Activated CD4-positive, alpha-beta T cell treated with anti-CD3 and anti-CD28 coated beads for 24 hours (primary cell): ENCODE measurements around the gene C19orf47.
"Not testable (repeated sequence)": the region's sequence is repeated elsewhere in the genome, so short reads cannot be mapped to it uniquely, and the experiment has no call there.

ENCODE experiments used
- DNase-seq, 2 donors: peaks; one replicate each; pipeline ENCODE4 v3.0.0-alpha.2; 2020; ENCODE audit warnings: low read depth in 2 of 2

The C19orf47 gene

DNA sequence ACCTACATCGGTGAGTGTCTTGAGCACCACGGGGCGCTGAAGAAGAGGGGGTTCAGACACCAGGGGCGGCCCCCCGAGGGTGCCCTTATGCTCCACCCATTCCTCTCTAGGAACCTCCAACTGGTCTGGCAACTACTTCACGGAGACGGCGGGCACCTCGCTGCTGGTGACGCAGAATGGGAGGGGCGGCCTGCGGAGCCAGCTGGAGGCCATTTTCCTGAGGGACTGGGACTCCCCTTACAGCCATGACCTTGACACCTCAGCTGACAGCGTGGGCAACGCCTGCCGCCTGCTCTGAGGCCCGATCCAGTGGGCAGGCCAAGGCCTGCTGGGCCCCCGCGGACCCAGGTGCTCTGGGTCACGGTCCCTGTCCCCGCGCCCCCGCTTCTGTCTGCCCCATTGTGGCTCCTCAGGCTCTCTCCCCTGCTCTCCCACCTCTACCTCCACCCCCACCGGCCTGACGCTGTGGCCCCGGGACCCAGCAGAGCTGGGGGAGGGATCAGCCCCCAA is 29.7 kb upstream of the C19orf47 start:
- no peak for DNase-seq

DNA sequence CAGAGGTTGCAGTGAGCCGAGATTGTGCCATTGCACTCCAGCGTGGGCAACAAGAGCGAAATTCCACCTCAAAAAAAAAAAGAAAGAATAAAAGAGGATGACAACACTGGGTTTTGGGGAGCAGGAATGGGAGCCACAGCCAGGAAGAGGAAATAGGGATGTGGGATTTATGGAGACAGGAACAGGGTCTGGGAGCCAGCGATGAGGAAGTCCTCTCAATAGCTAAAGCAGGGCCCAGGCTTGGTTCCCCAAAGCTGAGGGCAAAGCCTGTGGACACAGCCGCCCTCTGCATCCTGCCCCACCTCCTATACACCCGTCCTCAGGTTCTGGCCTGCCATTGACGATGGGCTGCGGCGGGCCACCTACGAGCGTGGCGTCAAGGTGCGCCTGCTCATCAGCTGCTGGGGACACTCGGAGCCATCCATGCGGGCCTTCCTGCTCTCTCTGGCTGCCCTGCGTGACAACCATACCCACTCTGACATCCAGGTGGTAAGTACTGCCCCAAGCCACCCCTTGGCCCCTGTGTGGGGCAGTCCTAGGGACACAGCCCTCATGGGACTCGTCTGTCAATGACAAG is 28.2 kb upstream of the C19orf47 start:
- DNase-seq, result no peak

DNA sequence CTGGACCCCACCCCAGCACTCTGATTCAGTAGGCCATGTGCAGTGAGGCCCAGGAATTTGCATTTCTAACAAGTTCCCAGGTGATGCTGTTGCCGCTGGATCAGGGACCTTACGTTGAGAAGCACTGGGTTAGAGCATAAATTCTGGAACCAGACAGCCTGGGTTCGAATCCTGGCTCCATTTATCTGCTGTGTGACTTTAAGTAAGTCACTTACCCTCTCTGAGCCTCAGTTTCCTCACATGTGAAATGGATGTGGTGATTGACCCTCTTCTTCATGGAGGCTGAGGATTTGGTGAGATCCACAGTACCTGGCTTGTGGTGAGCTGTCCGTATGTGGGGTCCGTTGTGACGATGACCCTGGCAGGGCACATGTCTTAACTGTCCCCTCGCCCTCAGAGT is 25.9 kb upstream of the C19orf47 start:
- no peak for DNase-seq

DNA sequence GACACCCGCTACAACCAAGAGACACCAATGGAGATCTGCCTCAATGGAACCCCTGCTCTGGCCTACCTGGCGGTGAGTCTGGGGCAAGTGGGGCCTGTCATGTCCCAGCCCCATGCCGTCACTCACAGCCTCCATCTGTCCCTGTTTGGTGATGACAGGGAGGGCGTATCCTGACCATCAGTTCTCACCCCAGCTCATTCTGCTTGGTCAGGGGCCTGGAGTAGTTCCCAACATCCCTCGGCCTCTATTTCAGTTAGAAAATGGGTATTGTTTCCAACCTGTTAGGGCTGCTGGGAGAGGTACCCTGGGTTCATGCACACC is 23.6 kb upstream of the C19orf47 start:
- no peak for DNase-seq

DNA sequence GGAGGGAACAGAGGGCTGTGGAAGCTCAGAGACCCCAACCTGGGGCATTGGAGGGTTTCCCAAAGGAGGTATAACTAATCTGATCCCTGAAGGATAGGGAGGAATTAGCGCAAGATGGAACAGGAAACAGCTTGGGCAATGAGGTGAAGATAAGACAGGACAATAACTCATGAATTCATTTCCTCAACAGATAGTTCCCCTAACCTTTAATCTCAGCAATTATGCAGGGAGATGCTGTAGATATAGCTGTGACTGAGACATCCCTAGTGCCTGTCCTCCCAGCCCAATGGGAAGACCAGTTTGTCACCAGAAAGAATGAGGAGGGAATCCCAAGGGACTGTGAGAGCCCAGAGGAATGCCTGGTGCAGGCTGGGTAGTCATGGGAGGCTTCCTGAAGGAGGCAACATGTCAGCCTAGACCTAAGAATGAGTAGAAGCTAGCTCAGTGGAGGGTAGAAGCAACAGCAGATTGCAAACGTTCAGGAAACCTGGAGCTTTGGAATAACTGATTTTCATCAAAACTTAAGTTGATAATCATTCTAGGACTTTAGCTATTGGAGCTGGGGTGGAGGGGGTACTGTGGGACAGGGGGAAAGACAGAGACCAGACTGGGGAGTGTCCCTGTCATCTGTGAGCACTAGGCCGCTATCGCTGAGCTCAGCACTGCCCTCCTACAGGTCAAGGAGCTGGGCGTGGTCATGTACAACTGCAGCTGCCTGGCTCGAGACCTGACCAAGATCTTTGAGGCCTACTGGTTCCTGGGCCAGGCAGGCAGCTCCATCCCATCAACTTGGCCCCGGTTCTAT is 23.0 kb upstream of the C19orf47 start:
- no peak for DNase-seq

DNA sequence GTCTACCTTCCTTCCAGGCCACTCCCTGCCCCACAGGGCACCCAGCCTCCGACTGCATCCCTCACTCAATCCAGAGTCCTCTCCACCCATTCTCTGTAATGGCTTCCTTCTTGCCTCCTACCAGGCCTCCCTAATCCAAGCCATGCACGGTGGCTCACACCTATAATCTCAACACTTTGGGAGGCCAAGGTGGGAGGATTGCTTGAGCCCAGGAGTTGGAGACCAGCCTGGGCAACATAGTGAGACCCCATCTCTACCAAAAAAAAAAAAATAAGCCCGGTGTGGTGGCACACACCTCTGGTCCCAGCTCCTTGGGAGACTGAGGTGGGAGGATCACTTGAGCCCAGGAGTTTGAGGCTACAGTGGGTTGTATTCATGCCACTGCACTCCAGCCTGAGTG is 22.1 kb upstream of the C19orf47 start:
- DNase-seq, result not testable (repeated sequence)

DNA sequence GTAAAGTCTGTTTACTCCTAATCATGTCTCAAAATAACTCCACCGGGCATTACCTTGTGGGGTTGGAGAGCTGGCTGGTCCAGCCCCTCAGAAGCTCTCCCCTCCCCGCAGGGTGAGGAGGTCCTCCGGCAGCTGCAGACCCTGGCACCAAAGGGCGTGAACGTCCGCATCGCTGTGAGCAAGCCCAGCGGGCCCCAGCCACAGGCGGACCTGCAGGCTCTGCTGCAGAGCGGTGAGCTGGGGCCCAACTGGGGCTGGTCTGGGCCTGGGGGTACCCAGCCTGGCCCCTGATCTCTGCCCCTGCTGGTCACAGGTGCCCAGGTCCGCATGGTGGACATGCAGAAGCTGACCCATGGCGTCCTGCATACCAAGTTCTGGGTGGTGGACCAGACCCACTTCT is 21.6 kb upstream of the C19orf47 start:
- DNase-seq, result no peak

DNA sequence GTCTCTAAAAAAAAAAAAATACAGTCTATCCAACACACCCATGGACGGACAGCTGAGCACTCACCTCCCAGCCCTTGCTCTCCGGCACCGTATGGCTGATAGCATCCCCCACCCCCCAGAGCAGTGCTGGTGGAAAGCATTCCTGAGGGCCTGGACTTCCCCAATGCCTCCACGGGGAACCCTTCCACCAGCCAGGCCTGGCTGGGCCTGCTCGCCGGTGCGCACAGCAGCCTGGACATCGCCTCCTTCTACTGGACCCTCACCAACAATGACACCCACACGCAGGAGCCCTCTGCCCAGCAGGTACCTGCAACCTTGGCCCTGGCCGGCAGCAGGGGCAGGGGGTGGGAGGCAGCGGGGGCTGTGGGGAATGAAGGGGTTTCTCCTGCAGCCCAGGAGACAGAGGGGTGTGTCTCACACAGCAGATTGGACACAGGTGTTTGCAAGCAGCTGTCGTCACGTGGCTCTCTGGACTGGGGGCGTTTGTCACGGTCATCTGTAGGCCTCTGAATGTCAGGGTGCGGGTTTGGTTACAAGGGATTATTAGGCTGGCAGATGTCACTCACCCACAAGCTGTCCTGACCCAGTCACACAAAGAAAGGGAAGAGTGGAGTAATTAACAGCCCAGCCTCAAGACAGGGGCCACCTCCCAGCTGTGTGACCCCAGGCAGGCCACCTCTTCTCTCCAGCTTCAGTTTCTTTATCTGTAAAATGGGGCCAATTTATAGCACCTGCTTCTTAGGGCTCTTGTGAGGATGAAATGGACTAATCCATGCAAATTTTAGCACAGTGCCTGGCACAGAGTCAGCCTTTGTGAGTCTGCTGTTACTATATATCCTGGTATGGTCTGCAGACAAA is 19.6 kb upstream of the C19orf47 start:
- no peak for DNase-seq

DNA sequence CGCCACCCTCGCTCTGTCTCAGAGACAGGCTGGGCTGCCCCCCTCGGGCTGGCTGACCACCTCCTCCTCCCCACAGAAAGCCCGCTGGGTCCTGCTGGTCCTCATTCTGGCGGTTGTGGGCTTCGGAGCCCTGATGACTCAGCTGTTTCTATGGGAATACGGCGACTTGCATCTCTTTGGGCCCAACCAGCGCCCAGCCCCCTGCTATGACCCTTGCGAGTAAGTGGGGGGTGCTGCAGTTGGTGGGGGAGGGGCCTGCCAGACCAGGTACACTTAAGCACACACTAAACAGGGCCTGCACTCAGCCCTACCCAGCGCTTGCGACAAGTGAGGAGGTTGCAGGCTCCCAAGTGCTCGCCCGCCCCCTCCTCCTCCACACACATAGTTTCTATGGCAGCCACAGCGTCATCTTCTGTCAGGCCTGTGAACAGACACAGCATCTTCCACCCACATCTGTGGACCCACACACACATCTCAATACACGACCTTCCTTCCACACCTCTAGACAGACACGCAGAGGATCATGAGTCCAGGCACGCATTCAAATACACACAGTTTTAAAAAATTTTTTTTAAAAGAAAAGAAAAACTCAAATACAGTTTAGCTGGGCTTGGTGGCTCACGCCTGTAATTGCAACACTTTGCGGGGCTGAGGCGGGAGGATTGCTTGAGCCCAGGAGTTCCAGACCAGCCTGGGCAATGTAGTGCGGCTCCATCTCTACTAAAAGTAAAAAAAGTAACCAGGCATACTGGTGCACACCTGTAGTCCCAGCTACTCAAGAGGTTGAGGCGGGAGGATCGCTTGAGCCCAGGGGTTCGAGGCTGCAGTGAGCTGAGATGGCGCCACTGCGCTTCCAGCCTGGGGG is 18.7 kb upstream of the C19orf47 start:
- no peak for DNase-seq

DNA sequence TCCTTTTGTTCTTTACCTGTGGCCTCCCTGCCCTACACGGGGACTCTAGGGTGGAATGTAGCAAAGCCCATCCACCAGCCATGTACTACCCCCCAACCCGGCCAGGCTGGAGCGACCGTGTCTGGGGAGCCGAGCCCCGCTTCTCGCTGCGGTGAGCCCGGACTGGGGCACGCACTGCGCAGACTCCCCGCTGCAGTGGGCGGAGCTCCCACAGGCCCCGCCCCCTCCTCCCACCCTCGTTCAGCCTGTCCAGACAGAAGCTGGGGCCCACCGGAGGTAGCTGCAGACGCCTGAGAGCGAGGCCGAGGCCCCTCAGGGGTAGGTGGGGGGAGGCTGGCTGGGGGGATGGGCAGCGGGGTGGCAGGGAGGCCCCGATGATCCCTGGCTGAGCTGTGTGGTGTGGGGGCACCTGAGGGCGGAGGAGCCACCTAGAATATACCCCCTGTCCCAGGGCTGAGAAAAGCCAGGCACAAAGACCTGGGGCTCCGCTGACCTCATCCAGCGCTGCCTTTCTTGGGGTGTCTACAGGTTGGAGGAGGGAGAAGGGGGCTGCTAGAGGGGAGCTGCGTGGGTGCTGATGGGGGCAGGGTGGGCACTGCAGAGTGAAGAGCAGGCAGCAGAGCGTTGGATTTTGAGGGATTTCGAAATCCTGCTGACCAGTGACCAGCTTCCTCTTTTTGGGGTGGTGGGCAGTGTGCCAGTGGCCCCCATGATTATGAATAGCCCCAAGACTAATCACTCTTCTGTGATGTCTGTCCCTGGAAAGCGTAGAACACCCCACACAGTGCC is 17.6 kb upstream of the C19orf47 start:
- peak; percentile 39 to 55 for DNase-seq

DNA sequence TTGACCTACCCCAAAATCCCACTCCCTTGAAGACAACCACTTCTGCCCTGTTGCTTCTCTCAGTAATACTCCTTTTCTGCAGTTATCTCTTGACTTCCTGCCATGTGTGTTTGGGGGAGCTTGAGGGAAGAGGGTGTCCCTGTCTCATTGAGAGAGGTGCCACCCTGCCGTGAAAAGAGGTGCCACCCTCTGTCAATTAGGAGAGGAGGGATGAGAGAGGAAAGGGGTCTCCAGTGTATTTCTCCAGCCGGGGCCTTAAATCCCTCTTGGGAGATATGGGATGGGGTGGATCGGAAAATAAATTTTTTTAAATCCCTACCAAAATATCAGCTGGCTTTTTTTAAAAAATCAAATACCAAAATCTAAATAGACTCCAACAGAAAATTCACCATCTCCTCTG is 16.8 kb upstream of the C19orf47 start:
- DNase-seq, result no peak

DNA sequence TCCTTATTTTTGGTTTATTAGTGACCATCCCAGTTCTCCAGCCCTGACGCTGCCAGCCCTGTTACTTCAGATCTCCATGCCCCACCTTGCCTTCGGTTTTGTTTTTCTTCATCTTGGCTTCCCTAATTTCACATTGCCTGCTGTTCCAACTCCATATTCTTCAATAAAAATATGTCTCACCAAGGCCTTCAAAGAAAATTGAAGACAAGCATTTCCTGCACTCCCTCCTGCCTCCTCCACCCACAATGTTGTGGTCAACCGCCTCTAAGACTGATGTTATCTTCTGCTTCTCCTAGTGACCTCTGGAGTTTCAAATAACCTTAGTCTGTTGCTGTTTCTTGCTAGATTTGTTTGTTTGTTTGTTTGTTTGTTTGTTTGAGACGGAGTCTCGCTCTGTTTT is 14.9 kb upstream of the C19orf47 start:
- no peak for DNase-seq

DNA sequence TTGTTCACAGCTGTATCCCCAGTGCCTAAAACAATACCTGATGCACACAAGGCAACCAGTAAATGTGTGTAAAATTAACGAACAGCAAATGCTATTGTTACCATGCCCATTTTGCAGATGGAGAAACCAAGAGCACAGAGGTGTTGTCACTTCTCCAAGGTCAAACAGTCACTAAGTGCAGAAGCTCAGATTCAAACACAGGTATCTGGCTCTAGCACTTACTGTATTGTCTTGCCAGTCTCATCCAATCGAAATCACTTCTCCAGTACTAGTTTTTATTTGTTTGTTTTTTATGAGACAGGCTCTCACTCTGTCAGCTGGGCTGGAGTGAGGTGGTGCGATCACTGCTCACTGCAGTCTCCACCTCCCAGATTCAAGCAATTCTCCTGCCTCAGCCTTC is 14.0 kb upstream of the C19orf47 start:
- DNase-seq, result no peak

DNA sequence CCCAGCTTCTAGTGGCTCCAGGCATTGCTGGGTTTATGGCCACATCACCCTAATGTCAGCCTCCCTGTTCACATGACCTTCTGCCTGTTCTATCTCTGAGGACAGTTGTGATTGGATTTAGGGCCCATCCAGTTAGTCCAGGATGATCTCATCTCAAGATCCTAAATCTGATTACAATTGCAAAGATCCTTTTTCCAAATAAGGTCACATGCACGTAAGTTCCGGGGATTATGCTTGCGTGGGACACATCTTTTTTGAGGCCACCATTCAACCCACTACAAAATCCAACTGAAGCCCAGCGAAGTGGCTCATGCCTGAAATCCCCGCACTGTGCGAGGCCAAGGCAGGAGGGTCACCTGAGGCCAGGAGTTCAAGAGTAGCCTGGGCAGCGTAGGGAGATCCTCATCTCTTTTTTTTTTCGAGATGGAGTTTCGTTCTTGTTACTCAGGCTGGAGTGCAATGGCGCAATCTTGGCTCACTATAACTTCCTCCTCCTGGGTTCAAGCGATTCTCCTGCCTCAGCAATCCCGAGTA is 12.6 kb upstream of the C19orf47 start:
- no peak for DNase-seq

DNA sequence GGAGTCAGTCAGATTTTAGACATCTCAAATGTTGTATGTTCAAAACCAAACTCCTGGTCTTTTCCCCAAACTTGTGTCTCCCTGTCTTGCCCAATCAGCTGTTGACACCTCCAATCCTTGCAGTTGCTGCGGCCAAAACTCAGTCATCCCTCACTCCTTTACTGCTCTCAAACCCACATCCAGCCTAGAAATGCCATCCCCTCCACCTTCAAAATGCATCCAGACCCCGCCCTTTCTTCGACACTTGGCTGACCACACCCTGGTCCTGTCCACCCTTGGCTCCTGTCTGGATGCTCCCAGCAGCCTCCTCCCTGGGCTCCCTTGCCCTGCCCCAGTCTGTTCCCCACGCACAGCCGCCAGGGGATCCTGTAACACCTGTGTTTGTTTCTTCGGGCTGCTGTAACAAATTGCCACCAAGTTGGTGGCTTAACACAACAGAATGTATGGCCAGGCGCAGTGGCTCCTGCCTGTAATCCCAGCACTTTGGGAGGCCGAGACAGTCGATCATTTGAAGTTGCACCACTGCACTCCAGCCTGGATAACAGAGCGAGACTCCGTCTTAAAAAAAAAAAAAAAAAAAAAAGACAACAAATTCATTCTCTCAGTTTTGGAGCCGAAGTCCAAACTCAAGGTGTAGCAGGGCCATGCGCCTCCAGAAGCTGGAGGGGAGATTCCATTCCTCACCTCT is 12.0 kb upstream of the C19orf47 start:
- DNase-seq, result no peak

DNA sequence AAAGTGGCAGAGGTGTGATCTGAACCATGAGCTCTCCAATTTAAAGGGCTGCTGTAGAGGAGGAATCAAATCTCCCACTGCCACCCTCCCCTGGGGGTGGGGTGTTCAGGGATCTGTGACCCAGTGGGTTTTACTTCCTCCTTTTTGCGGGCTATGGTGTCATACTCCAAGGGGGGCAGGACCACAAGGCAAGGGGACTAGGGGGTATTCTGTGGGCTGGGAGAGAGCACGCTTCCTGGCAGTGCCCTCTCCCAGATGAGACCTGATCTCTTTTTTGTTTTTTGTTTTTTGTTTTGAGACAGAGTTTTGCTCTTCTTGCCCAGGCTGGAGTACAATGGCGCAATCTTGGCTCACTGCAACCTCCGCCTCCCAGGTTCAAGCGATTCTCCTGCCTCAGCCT is 10.6 kb upstream of the C19orf47 start:
- DNase-seq, result no peak

DNA sequence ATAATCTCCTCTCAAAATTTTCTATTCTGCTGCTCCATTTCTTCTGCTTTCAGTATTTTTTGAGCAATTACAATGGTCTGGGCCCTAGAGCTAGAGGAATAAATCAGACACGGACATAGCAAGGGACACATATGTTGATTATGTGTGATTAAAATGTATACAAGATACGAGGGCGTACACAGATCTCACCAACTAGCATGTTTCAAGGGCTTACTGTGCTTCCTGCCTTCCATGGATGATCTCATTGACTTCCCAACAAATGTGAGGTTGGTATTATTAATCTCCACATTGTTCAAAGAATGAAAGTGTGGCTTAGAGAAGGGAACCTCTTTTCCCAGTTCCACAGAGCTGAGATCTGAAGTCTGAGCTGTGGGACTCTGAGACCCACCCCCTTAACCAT is 9.4 kb upstream of the C19orf47 start:
- DNase-seq, result no peak

DNA sequence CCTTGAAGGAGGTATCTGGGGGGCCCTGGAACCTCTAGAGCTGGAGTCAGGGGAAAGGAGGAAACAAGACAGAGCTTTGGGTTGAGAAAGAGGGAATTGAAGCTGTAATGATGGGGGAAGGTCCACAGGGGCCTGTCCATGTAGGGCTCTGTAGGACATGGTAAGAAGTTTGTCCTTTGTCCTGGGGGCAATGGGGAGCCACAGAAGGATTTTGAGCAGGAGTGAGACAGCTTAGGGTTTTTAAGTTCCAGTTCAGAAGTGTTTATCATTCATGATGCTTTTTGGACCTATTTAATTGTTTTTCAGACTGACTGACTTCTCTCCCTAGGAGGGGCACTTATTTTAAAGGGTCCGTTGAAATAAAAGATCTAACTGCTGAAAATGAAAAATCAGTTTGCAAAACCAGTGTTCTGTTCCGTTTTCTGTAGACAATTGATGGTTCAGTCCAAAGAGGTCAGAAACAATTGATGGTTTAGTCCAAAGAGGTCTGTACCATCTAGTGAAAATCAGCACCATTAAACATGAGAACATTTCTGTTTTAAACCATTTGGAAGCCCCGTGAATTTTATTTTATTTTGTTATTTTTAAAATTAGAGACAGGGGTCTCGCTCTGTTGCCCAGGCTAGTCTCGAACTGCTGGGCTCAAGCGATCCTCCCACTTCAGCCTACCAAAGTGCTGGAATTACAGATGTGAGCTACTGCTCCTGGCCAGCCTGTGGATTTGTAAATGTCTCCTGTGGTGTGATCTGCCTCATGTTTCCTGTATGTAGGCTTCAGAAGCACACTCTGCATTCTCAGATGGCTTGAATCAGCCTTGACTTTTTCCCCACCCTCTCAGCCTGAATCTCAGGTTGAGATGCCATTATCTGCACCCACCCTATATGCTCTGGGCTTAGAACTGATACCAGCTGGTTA is 8.7 kb upstream of the C19orf47 start:
- no peak for DNase-seq
